ENCODE data around the gene CLTCL1.

- TF ChIP-seq GATA3 (IDR thresholded peaks at IDR 0.05; ENCODE audit: low read depth, low read length) (no peak), GATA2 (IDR thresholded peaks at IDR 0.05; ENCODE audit: low read depth, low read length) (no peak)
Observed at GRCh38 chr22:19331474-19331873, 40.0 kb upstream of the CLTCL1 start.

Data from SH-SY5Y (cell line).